Neural cell (in vitro differentiated cells): ENCODE results near the gene CXCL16. TPM values are rescaled to one million over a fixed set of nuclear protein-coding genes. Genes with fewer than 3 reads are reported as not detected.

Experiments used
- H2AFZ ChIP-seq: fragments of 200-600, 300-800 bp; sonication (generic), shearing (Covaris generic); 2 replicates; pipeline ENCODE4 v1.6.0; 2014; ENCODE audit warnings: low read depth, mild to moderate bottlenecking, antibody characterized with exemption, low read length, moderate library complexity
- H3F3A ChIP-seq: fragments of 200-600 bp; shearing (Covaris generic); 2 replicates; pipeline ENCODE4 v1.6.1; 2016; ENCODE audit warnings: mild to moderate bottlenecking, moderate library complexity, mixed read lengths, antibody characterized with exemption, low read length; ENCODE audit not compliant: insufficient read depth, poor library complexity, severe bottlenecking
- H3K27ac ChIP-seq: fragments of 200-600, 300-800 bp; sonication (generic), shearing (Covaris generic); 2 replicates; pipeline ENCODE4 v1.5.1; 2014; ENCODE audit warnings: mild to moderate bottlenecking, low read length, moderate library complexity
- H3K27me3 ChIP-seq: fragments of 300-800, 200-600 bp; sonication (generic), shearing (Covaris generic); 2 replicates; pipeline ENCODE4 v1.6.0; 2014; ENCODE audit warnings: mild to moderate bottlenecking, low read depth, low read length, moderate library complexity; ENCODE audit not compliant: insufficient read depth
- H3K36me3 ChIP-seq: fragments of 300-800, 200-600 bp; sonication (generic), shearing (Covaris generic); 2 replicates; pipeline ENCODE4 v1.5.1; 2014; ENCODE audit warnings: mild to moderate bottlenecking, antibody characterized with exemption, low read length, moderate library complexity; ENCODE audit not compliant: insufficient read depth
- H3K4me2 ChIP-seq: fragments of 300-800, 200-600 bp; sonication (generic), shearing (Covaris generic); 2 replicates; pipeline ENCODE4 v1.6.0; 2014; ENCODE audit warnings: mild to moderate bottlenecking, low read length
- H3K4me3 ChIP-seq: fragments of 300-800, 200-600 bp; sonication (generic), shearing (Covaris generic); 2 replicates; pipeline ENCODE4 v1.5.1; 2014; ENCODE audit warnings: mild to moderate bottlenecking, low read length, moderate library complexity
- H3K79me2 ChIP-seq: fragments of 200-600 bp; shearing (Covaris generic); replicated peaks from 2 replicates; pipeline ENCODE4 v1.6.0; 2014; ENCODE audit warnings: mild to moderate bottlenecking, low read length, moderate library complexity; ENCODE audit not compliant: insufficient read depth
- H3K9ac ChIP-seq: fragments of 300-800, 200-600 bp; sonication (generic), shearing (Covaris generic); 2 replicates; pipeline ENCODE4 v1.6.1; 2016; ENCODE audit warnings: mild to moderate bottlenecking, low read length, mixed read lengths
- H3K9me2 ChIP-seq: fragments of 200-600 bp; shearing (Covaris generic); 2 replicates; pipeline ENCODE4 v1.6.1; 2016; ENCODE audit warnings: mild to moderate bottlenecking, low read length, mixed read lengths; ENCODE audit not compliant: insufficient read depth
- H3K9me3 ChIP-seq: fragments of 200-600, 300-800 bp; sonication (generic), shearing (Covaris generic); 2 replicates; pipeline ENCODE4 v1.6.1; 2016; ENCODE audit warnings: mild to moderate bottlenecking, mixed run types, low read length, moderate library complexity, mixed read lengths
- H4K20me1 ChIP-seq: fragments of 200-600 bp; shearing (Covaris generic); 2 replicates; pipeline ENCODE4 v1.6.1; 2016; ENCODE audit warnings: mild to moderate bottlenecking, mixed run types; ENCODE audit not compliant: insufficient read depth
- EP300 ChIP-seq: fragments of 450-650 bp; conservative IDR thresholded peaks from 2 replicates; pipeline ENCODE4 v1.6.1; 2014; ENCODE audit warnings: antibody characterized with exemption, mild to moderate bottlenecking, moderate library complexity; ENCODE audit not compliant: poor library complexity, severe bottlenecking
- EZH2 ChIP-seq: fragments of 200-600, 300-800 bp; shearing (Covaris generic), sonication (generic); IDR thresholded peaks from 2 replicates; pipeline ENCODE4 v1.6.1; 2014; ENCODE audit warnings: antibody characterized with exemption, low read length, borderline replicate concordance, mild to moderate bottlenecking; ENCODE audit not compliant: insufficient read depth, poor library complexity, severe bottlenecking
- MXI1 ChIP-seq: fragments of 450-650 bp; conservative IDR thresholded peaks from 2 replicates; pipeline ENCODE4 v1.6.1; 2014; ENCODE audit warnings: antibody characterized with exemption, mild to moderate bottlenecking; ENCODE audit not compliant: poor library complexity, severe bottlenecking
- POLR2AphosphoS5 ChIP-seq: IDR thresholded peaks from 2 replicates; pipeline ENCODE4 v1.6.1; 2012
- RAD21 ChIP-seq: fragments of 450-650 bp; conservative IDR thresholded peaks from 2 replicates; pipeline ENCODE4 v1.6.1; 2014; ENCODE audit warnings: antibody characterized with exemption, mild to moderate bottlenecking, moderate library complexity
- SMC3 ChIP-seq: fragments of 450-650 bp; conservative IDR thresholded peaks from 2 replicates; pipeline ENCODE4 v1.6.1; 2014; ENCODE audit warnings: antibody characterized with exemption, mild to moderate bottlenecking, moderate library complexity; ENCODE audit not compliant: poor library complexity
- TAF1 ChIP-seq: IDR thresholded peaks from 2 replicates; pipeline ENCODE4 v1.6.1; 2012; ENCODE audit warnings: low read depth
- polyA plus RNA-seq: library from polyadenylated mRNA; depleted of rRNA; stranded (reverse); fragments of >200 nt; gene quantifications from 2 replicates; pipeline ENCODE4 v1.2.3, GENCODE V29; 2014
- TF ChIP-seq, protein P1 (sequence below): fragments of 450-650 bp; IDR thresholded peaks from 2 replicates; pipeline ENCODE4 v1.5.1; 2014; ENCODE audit warnings: antibody characterized with exemption, mild to moderate bottlenecking, moderate library complexity; ENCODE audit not compliant: poor library complexity, severe bottlenecking
- TF ChIP-seq, protein P2 (sequence below): IDR thresholded peaks from 2 replicates; pipeline ENCODE4 v1.6.1; 2012; ENCODE audit warnings: borderline replicate concordance

Gene CXCL16
- polyA plus RNA-seq, 1 donor from 2014 or later: not detected

DNA sequence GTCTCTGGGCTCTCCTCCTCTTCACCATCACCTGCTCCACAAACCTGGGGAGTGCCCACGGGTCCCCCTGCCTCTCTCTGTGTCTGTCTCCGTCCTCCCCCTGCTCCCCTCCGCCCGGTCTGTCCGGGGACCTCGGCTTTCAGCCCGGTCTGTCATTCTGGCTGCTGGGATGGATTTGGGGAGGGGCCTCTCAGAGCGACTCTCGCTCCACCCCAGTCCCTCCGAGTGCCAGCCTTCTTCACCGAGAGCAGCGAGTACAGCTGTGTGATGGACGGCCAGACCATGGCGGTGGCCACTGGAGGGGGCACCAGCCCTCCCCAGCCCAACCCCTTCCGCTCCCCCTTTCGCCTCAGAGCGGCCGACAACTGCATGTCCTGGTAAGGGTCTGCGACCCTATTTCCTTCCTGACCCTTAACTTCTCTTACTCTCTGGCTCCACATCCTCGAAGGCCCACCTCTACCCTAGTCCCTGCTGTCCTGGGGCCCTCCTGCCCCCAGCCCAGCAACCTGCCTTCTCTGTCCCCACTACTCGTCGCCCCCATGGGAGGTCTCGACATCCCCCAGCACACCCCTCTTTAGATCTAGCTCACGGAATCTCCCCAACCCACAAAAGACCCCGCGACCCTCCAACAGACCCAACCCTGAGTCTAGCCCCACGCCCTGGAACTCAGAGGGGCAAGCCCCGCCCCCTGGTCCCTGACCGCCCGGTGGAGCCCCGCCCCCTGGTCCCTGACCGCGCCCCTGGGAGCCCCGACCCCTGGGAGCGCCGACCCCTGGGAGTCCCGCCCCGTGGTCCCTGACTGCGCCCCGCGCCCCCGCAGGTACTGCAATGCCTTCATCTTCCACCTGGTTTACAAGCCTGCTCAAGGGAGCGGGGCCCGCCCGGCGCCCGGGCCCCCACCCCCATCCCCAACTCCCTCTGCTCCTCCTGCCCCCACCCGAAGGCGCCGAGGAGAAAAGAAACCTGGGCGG is 5.6 kb upstream of the CXCL16 start:
- Histone ChIP-seq H3K36me3 (no peaks in the 10 kb centered on the region), H2AFZ (no peak overlapping the region), H3K9ac (no peak overlapping the region), H3K4me3 (no peak overlapping the region), H3K9me2 (no peaks in the 10 kb centered on the region), H3K4me2 (no peak overlapping the region), H3K9me3 (no peaks in the 10 kb centered on the region), H3K27ac (no peak overlapping the region), H3F3A (no peaks in the 10 kb centered on the region), H3K79me2 (no peaks in the 10 kb centered on the region), H4K20me1 (no peaks in the 10 kb centered on the region), H3K27me3 (peaks cover 45% of the 10 kb centered on the region)
- TF ChIP-seq SMC3 (no peak), TAF1 (no peak), MXI1 (no peak), EZH2 (no peak), RAD21 (no peak), POLR2AphosphoS5 (no peak), EP300 (no peak)
- TF ChIP-seq, protein P1, sequence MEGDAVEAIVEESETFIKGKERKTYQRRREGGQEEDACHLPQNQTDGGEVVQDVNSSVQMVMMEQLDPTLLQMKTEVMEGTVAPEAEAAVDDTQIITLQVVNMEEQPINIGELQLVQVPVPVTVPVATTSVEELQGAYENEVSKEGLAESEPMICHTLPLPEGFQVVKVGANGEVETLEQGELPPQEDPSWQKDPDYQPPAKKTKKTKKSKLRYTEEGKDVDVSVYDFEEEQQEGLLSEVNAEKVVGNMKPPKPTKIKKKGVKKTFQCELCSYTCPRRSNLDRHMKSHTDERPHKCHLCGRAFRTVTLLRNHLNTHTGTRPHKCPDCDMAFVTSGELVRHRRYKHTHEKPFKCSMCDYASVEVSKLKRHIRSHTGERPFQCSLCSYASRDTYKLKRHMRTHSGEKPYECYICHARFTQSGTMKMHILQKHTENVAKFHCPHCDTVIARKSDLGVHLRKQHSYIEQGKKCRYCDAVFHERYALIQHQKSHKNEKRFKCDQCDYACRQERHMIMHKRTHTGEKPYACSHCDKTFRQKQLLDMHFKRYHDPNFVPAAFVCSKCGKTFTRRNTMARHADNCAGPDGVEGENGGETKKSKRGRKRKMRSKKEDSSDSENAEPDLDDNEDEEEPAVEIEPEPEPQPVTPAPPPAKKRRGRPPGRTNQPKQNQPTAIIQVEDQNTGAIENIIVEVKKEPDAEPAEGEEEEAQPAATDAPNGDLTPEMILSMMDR: no peak
- TF ChIP-seq, protein P2, sequence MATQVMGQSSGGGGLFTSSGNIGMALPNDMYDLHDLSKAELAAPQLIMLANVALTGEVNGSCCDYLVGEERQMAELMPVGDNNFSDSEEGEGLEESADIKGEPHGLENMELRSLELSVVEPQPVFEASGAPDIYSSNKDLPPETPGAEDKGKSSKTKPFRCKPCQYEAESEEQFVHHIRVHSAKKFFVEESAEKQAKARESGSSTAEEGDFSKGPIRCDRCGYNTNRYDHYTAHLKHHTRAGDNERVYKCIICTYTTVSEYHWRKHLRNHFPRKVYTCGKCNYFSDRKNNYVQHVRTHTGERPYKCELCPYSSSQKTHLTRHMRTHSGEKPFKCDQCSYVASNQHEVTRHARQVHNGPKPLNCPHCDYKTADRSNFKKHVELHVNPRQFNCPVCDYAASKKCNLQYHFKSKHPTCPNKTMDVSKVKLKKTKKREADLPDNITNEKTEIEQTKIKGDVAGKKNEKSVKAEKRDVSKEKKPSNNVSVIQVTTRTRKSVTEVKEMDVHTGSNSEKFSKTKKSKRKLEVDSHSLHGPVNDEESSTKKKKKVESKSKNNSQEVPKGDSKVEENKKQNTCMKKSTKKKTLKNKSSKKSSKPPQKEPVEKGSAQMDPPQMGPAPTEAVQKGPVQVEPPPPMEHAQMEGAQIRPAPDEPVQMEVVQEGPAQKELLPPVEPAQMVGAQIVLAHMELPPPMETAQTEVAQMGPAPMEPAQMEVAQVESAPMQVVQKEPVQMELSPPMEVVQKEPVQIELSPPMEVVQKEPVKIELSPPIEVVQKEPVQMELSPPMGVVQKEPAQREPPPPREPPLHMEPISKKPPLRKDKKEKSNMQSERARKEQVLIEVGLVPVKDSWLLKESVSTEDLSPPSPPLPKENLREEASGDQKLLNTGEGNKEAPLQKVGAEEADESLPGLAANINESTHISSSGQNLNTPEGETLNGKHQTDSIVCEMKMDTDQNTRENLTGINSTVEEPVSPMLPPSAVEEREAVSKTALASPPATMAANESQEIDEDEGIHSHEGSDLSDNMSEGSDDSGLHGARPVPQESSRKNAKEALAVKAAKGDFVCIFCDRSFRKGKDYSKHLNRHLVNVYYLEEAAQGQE: no peak

DNA sequence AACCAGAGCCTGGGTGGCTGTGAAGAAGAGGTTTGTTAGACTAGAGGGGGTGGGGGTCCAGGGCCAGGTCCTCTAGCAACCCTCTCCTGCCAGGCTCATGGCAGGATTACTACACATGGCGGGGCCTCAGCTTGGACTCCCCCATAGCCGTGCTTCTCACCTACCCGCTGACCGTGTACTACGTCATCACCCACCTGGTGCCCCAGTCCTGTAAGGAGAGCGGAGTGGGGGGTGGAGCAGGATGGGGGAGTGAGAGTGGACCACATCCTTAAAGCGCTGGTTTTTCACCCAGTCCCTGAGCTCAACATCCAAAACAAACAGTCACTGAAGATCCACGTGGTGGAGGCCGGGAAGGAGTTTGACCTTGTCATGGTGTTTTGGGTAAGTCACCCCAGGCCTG is 4.2 kb upstream of the CXCL16 start:
- Histone ChIP-seq H3K4me2 (no peak overlapping the region), H3K27ac (no peak overlapping the region), H2AFZ (no peak overlapping the region), H3K9me3 (no peaks in the 10 kb centered on the region), H4K20me1 (no peaks in the 10 kb centered on the region), H3K36me3 (no peaks in the 10 kb centered on the region), H3K79me2 (no peaks in the 10 kb centered on the region), H3K4me3 (no peak overlapping the region), H3K27me3 (peaks cover 59% of the 10 kb centered on the region), H3K9me2 (no peaks in the 10 kb centered on the region), H3F3A (no peaks in the 10 kb centered on the region), H3K9ac (no peak overlapping the region)
- TF ChIP-seq EZH2: no peak
- TF ChIP-seq, protein P2: no peak
- no peak for TF ChIP-seq RAD21
- TF ChIP-seq POLR2AphosphoS5: no peak
- TF ChIP-seq SMC3: no peak
- TF ChIP-seq EP300: no peak
- no peak for TF ChIP-seq MXI1
